SK-MEL-5 (cell line): ENCODE data around the gene RNF10. TPM values are rescaled to one million over a fixed set of nuclear protein-coding genes. Genes with fewer than 3 reads are reported as not detected.

ENCODE experiments used
- small RNA-seq, 2 experiments: library from RNA; depleted of rRNA; stranded (forward); fragments of <200 nt; gene quantifications; one replicate each; pipeline ENCODE3, GENCODE V24; 2014
- total RNA-seq: library from RNA; depleted of rRNA; stranded (reverse); fragments of >200 nt; shearing (Covaris generic); gene quantifications from 2 replicates; pipeline ENCODE4 v1.2.3, GENCODE V29; 2014; rRNA removed

The RNF10 gene
- total RNA-seq, 1 experiment from 2014 or later, result 42.2 TPM

Small RNA genes lying within 50 kb of the gene (small RNA-seq; reads per million reads assigned to genes)
- gene RF00019, result 0 reads per million in 2 experiments

Other genes with a start within 250 kb of the RNF10 start
- gene RNU4-2, start 242.5 kb upstream of the RNF10 start, total RNA-seq, result under 0.01 TPM in 2 replicates
- not detected in 2 replicates for gene RNU4-1, start 241.1 kb upstream of the RNF10 start, total RNA-seq
- 1.9 and 2.8 TPM in 2 replicates for gene SIRT4, start 232.0 kb upstream of the RNF10 start, total RNA-seq
- gene PLA2G1B, start 206.6 kb upstream of the RNF10 start, total RNA-seq, result not detected in 2 replicates
- gene MSI1, start 165.2 kb upstream of the RNF10 start, total RNA-seq, result 0.85 and 1.3 TPM in 2 replicates
- 1,050 and 1,113 TPM in 2 replicates for gene COX6A1, start 96.2 kb upstream of the RNF10 start, total RNA-seq
- gene TRIAP1, start 88.0 kb upstream of the RNF10 start, total RNA-seq, result 39.3 and 45.1 TPM in 2 replicates
- 33.9 and 37.0 TPM in 2 replicates for gene GATC, start 87.9 kb upstream of the RNF10 start, total RNA-seq
- 179 and 229 TPM in 2 replicates for gene SRSF9, start 64.6 kb upstream of the RNF10 start, total RNA-seq
- 447 and 502 TPM in 2 replicates for gene DYNLL1, start 38.2 kb upstream of the RNF10 start, total RNA-seq
- 40.5 and 43.5 TPM in 2 replicates for gene COQ5, start 5.2 kb upstream of the RNF10 start, total RNA-seq
- gene POP5, start 47.0 kb downstream of the RNF10 start, total RNA-seq, result 63.4 and 75.6 TPM in 2 replicates
- 1.2 and 2.8 TPM in 2 replicates for gene CABP1, start 106.3 kb downstream of the RNF10 start, total RNA-seq
- gene MLEC, start 152.8 kb downstream of the RNF10 start, total RNA-seq, result 150 and 156 TPM in 2 replicates
- 11.6 and 12.1 TPM in 2 replicates for gene UNC119B, start 176.1 kb downstream of the RNF10 start, total RNA-seq
- 10.5 and 11.2 TPM in 2 replicates for gene ACADS, start 191.5 kb downstream of the RNF10 start, total RNA-seq